Kidney epithelial cell (primary cell): ENCODE results near the gene SEMA3E. TPM values are rescaled to one million over a fixed set of nuclear protein-coding genes. Genes with fewer than 3 reads are reported as not detected.
"Not testable (repeated sequence)": the region's sequence is repeated elsewhere in the genome, so short reads cannot be mapped to it uniquely, and the experiment has no call there.

Source experiments
- DNase-seq: peaks from one replicate; pipeline ENCODE4 v3.0.0-alpha.2; 2010; ENCODE audit warnings: low read depth
- H3K27me3 ChIP-seq: 2 replicates; pipeline ENCODE4 v1.6.0; 2011; ENCODE audit warnings: low read length; ENCODE audit not compliant: control insufficient read depth, insufficient read depth
- H3K36me3 ChIP-seq: 2 replicates; pipeline ENCODE4 v1.5.1; 2011; ENCODE audit warnings: low read length; ENCODE audit not compliant: control insufficient read depth, insufficient read depth
- H3K4me3 ChIP-seq: 2 replicates; pipeline ENCODE4 v1.5.1; 2011; ENCODE audit warnings: low read depth, mild to moderate bottlenecking, control low read depth, low read length
- CTCF ChIP-seq: IDR thresholded peaks from 2 replicates; pipeline ENCODE4 v1.5.1; 2011; ENCODE audit warnings: mild to moderate bottlenecking, moderate library complexity, low read length, control low read depth, inconsistent platforms; ENCODE audit not compliant: insufficient read depth, poor library complexity, severe bottlenecking
- total RNA-seq: library from RNA; depleted of rRNA; stranded (reverse); fragments of >200 nt; gene quantifications from 2 replicates; pipeline ENCODE4 v1.2.3, GENCODE V29; 2015

SEMA3E gene
- total RNA-seq, 1 donor from 2014 or later: not detected

- DNase-seq: no peak
- H3K4me3 ChIP-seq: no peak overlapping the region
- H3K36me3 ChIP-seq: no peaks in the 10 kb centered on the region
- no peak for TF ChIP-seq CTCF
- H3K27me3 ChIP-seq: no peaks in the 10 kb centered on the region
Observed at GRCh38 chr7:83449781-83450180, 199.2 kb downstream of the SEMA3E start.

- DNase-seq: no peak
- TF ChIP-seq CTCF: no peak
- no peaks in the 10 kb centered on the region for H3K36me3 ChIP-seq
Observed at GRCh38 chr7:83447681-83448080, 201.3 kb downstream of the SEMA3E start.

GRCh38 chr7:83446102-83446669 lies 202.8 kb downstream of the SEMA3E start:
- no peaks in the 10 kb centered on the region for H3K27me3 ChIP-seq
- no peak for DNase-seq
- H3K36me3 ChIP-seq: no peaks in the 10 kb centered on the region
- TF ChIP-seq CTCF: no peak
- no peak overlapping the region for H3K4me3 ChIP-seq

More at GRCh38 chr7:83447681-83448080, 201.3 kb downstream of the SEMA3E start:
- H3K27me3 ChIP-seq: no peaks in the 10 kb centered on the region
- H3K4me3 ChIP-seq: no peak overlapping the region

GRCh38 chr7:83442911-83443310 lies 206.0 kb downstream of the SEMA3E start:
- no peak overlapping the region for H3K4me3 ChIP-seq
- H3K36me3 ChIP-seq: no peaks in the 10 kb centered on the region
- no peak for DNase-seq
- H3K27me3 ChIP-seq: no peaks in the 10 kb centered on the region
- no peak for TF ChIP-seq CTCF

- Histone ChIP-seq H3K36me3 (no peaks in the 10 kb centered on the region), H3K27me3 (no peaks in the 10 kb centered on the region), H3K4me3 (no peak overlapping the region)
- no peak for DNase-seq
- no peak for TF ChIP-seq CTCF
Observed at GRCh38 chr7:83439026-83439425, 209.9 kb downstream of the SEMA3E start.

- DNase-seq, H3K4me3 ChIP-seq, H3K27me3 ChIP-seq, H3K36me3 ChIP-seq: not testable (repeated sequence)
Observed at GRCh38 chr7:83430289-83430688, 218.7 kb downstream of the SEMA3E start.
